Stimulated activated CD8-positive, alpha-beta memory T cell treated with anti-CD3 and anti-CD28 coated beads, Interleukin-15, amount 100 ng/mL, for 4 hours (primary cell): ENCODE data around the gene LSAMP.

Experiments
- DNase-seq, 2 donors: peaks; one replicate each; pipeline ENCODE4 v3.0.0-alpha.2; 2020; ENCODE audit warnings: low read depth in 2 of 2

Gene LSAMP

GRCh38 chr3:116019254-116019763 lies 426.0 kb downstream of the LSAMP start:
- DNase-seq, result no peak

GRCh38 chr3:116018646-116019045 lies 426.6 kb downstream of the LSAMP start:
- no peak for DNase-seq

- no peak for DNase-seq
Measured at GRCh38 chr3:116015931-116016330, 429.4 kb downstream of the LSAMP start.

GRCh38 chr3:116007000-116007399 lies 438.3 kb downstream of the LSAMP start:
- no peak for DNase-seq

GRCh38 chr3:116005404-116005803 lies 439.9 kb downstream of the LSAMP start:
- DNase-seq, result no peak

- DNase-seq, result no peak
Measured at GRCh38 chr3:116002235-116002634, 443.1 kb downstream of the LSAMP start.

- DNase-seq, result no peak
Measured at GRCh38 chr3:116001151-116001621, 444.1 kb downstream of the LSAMP start.

GRCh38 chr3:116000311-116000710 lies 445.0 kb downstream of the LSAMP start:
- no peak for DNase-seq

- DNase-seq, result no peak
Measured at GRCh38 chr3:115999613-116000012, 445.7 kb downstream of the LSAMP start.

- no peak for DNase-seq
Measured at GRCh38 chr3:115999001-115999585, 446.2 kb downstream of the LSAMP start.

- no peak for DNase-seq
Measured at GRCh38 chr3:115996420-115997108, 448.7 kb downstream of the LSAMP start.

GRCh38 chr3:115990669-115991068 lies 454.6 kb downstream of the LSAMP start:
- no peak for DNase-seq

- DNase-seq, result no peak
Measured at GRCh38 chr3:115989684-115990421, 455.4 kb downstream of the LSAMP start.

- DNase-seq, result no peak
Measured at GRCh38 chr3:115986555-115987207, 458.6 kb downstream of the LSAMP start.

- no peak for DNase-seq
Measured at GRCh38 chr3:115982629-115983028, 462.7 kb downstream of the LSAMP start.

GRCh38 chr3:115982108-115982507 lies 463.2 kb downstream of the LSAMP start:
- DNase-seq, result no peak

- DNase-seq, result no peak
Measured at GRCh38 chr3:115980709-115981108, 464.6 kb downstream of the LSAMP start.

GRCh38 chr3:115977866-115978265 lies 467.4 kb downstream of the LSAMP start:
- no peak for DNase-seq

GRCh38 chr3:115975796-115976195 lies 469.5 kb downstream of the LSAMP start:
- no peak for DNase-seq

- DNase-seq, result no peak
Measured at GRCh38 chr3:115975353-115975752, 469.9 kb downstream of the LSAMP start.

- no peak for DNase-seq
Measured at GRCh38 chr3:115974940-115975339, 470.3 kb downstream of the LSAMP start.

- DNase-seq, result no peak
Measured at GRCh38 chr3:115968871-115969270, 476.4 kb downstream of the LSAMP start.
